Neuron (in vitro differentiated cells): ENCODE results near the gene GLUD1.
"Not testable (repeated sequence)": the region's sequence is repeated elsewhere in the genome, so short reads cannot be mapped to it uniquely, and the experiment has no call there.

Source experiments
- H2AFZ ChIP-seq: one replicate; pipeline ENCODE4 v1.6.1; 2013; ENCODE audit warnings: low read depth, mild to moderate bottlenecking, inconsistent platforms, low read length, moderate library complexity
- H3K27me3 ChIP-seq: one replicate; pipeline ENCODE4 v1.6.1; 2013; ENCODE audit warnings: low read length; ENCODE audit not compliant: insufficient read depth
- H3K36me3 ChIP-seq: one replicate; pipeline ENCODE4 v1.6.1; 2013; ENCODE audit warnings: low read length; ENCODE audit not compliant: insufficient read depth
- H3K4me1 ChIP-seq: one replicate; pipeline ENCODE4 v1.6.1; 2013; ENCODE audit warnings: low read length; ENCODE audit not compliant: insufficient read depth
- H3K4me3 ChIP-seq: 2 replicates; pipeline ENCODE4 v1.5.1; 2013; ENCODE audit warnings: mild to moderate bottlenecking, low read length, moderate library complexity
- H3K9me3 ChIP-seq: one replicate; pipeline ENCODE4 v1.6.1; 2013; ENCODE audit warnings: low read length

Gene GLUD1

GRCh38 chr10:87094373-87095235 lies at the start of gene GLUD1, which contains the start of gene SHLD2:
TSS of gene GLUD1 (minus strand) at chr10:87094843. CDS start at chr10:87094769, 74 bp downstream.
TSS of gene SHLD2 (plus strand) at chr10:87095206. CDS start at chr10:87151355, 56,149 bp downstream.
- H2AFZ ChIP-seq: peak within 1 kb of the TSS; percentile 70
- H3K9me3 ChIP-seq: no peaks in the 10 kb centered on the region
- no peaks in the 10 kb centered on the region for H3K27me3 ChIP-seq
- peaks cover 36% of the 10 kb centered on the region for H3K4me1 ChIP-seq
- peak within 1 kb of the TSS; percentile 84 for H3K4me3 ChIP-seq
- H3K36me3 ChIP-seq: peaks cover 13% of the 10 kb centered on the region

GRCh38 chr10:87143109-87143418 lies 48.4 kb upstream of the GLUD1 start:
- not testable (repeated sequence) for H3K27me3 ChIP-seq, H2AFZ ChIP-seq, H3K36me3 ChIP-seq, H3K4me3 ChIP-seq, H3K9me3 ChIP-seq, H3K4me1 ChIP-seq

- not testable (repeated sequence) for H3K4me3 ChIP-seq, H2AFZ ChIP-seq, H3K9me3 ChIP-seq, H3K4me1 ChIP-seq, H3K27me3 ChIP-seq, H3K36me3 ChIP-seq
Observed at GRCh38 chr10:87142230-87143108, 47.8 kb upstream of the GLUD1 start.

GRCh38 chr10:87137478-87137877 lies 42.8 kb upstream of the GLUD1 start:
- not testable (repeated sequence) for H3K4me3 ChIP-seq, H3K4me1 ChIP-seq, H3K27me3 ChIP-seq, H2AFZ ChIP-seq, H3K36me3 ChIP-seq, H3K9me3 ChIP-seq

- H3K4me3 ChIP-seq, H3K4me1 ChIP-seq, H3K27me3 ChIP-seq, H3K36me3 ChIP-seq, H3K9me3 ChIP-seq, H2AFZ ChIP-seq: not testable (repeated sequence)
Observed at GRCh38 chr10:87134440-87134839, 39.8 kb upstream of the GLUD1 start.

- H3K27me3 ChIP-seq, H3K9me3 ChIP-seq, H3K36me3 ChIP-seq, H3K4me3 ChIP-seq, H2AFZ ChIP-seq, H3K4me1 ChIP-seq: not testable (repeated sequence)
Observed at GRCh38 chr10:87133936-87134335, 39.3 kb upstream of the GLUD1 start.

- not testable (repeated sequence) for H2AFZ ChIP-seq, H3K9me3 ChIP-seq, H3K4me1 ChIP-seq, H3K4me3 ChIP-seq, H3K36me3 ChIP-seq, H3K27me3 ChIP-seq
Observed at GRCh38 chr10:87132176-87132575, 37.5 kb upstream of the GLUD1 start.

GRCh38 chr10:87127607-87128156 lies 33.0 kb upstream of the GLUD1 start:
- H2AFZ ChIP-seq, H3K9me3 ChIP-seq, H3K36me3 ChIP-seq, H3K27me3 ChIP-seq, H3K4me3 ChIP-seq, H3K4me1 ChIP-seq: not testable (repeated sequence)

- H3K9me3 ChIP-seq, H3K4me3 ChIP-seq, H3K36me3 ChIP-seq, H2AFZ ChIP-seq, H3K4me1 ChIP-seq, H3K27me3 ChIP-seq: not testable (repeated sequence)
Observed at GRCh38 chr10:87127048-87127447, 32.4 kb upstream of the GLUD1 start.

- not testable (repeated sequence) for H3K4me3 ChIP-seq, H3K27me3 ChIP-seq, H3K36me3 ChIP-seq, H3K4me1 ChIP-seq, H3K9me3 ChIP-seq, H2AFZ ChIP-seq
Observed at GRCh38 chr10:87123351-87123750, 28.7 kb upstream of the GLUD1 start.

GRCh38 chr10:87119029-87119428 lies 24.4 kb upstream of the GLUD1 start:
- not testable (repeated sequence) for H3K9me3 ChIP-seq, H3K27me3 ChIP-seq, H2AFZ ChIP-seq, H3K4me1 ChIP-seq, H3K36me3 ChIP-seq, H3K4me3 ChIP-seq

GRCh38 chr10:87118122-87118521 lies 23.5 kb upstream of the GLUD1 start:
- H3K36me3 ChIP-seq, H3K9me3 ChIP-seq, H3K4me3 ChIP-seq, H3K4me1 ChIP-seq, H2AFZ ChIP-seq, H3K27me3 ChIP-seq: not testable (repeated sequence)

- no peak overlapping the region for H2AFZ ChIP-seq
- no peak overlapping the region for H3K4me3 ChIP-seq
- H3K27me3 ChIP-seq: no peaks in the 10 kb centered on the region
- peaks cover 33% of the 10 kb centered on the region for H3K36me3 ChIP-seq
- H3K4me1 ChIP-seq: no peaks in the 10 kb centered on the region
- peaks cover 3% of the 10 kb centered on the region for H3K9me3 ChIP-seq
Observed at GRCh38 chr10:87105446-87106124, 10.9 kb upstream of the GLUD1 start.
